GM12872 (cell line): ENCODE results near the gene IL7R.

Experiments used
- TF ChIP-seq, protein P1 (sequence below): IDR thresholded peaks from 3 replicates; pipeline ENCODE4 v1.5.1; 2011; ENCODE audit warnings: low read depth, mild to moderate bottlenecking, low read length, moderate library complexity; ENCODE audit not compliant: insufficient read depth

The IL7R gene

DNA sequence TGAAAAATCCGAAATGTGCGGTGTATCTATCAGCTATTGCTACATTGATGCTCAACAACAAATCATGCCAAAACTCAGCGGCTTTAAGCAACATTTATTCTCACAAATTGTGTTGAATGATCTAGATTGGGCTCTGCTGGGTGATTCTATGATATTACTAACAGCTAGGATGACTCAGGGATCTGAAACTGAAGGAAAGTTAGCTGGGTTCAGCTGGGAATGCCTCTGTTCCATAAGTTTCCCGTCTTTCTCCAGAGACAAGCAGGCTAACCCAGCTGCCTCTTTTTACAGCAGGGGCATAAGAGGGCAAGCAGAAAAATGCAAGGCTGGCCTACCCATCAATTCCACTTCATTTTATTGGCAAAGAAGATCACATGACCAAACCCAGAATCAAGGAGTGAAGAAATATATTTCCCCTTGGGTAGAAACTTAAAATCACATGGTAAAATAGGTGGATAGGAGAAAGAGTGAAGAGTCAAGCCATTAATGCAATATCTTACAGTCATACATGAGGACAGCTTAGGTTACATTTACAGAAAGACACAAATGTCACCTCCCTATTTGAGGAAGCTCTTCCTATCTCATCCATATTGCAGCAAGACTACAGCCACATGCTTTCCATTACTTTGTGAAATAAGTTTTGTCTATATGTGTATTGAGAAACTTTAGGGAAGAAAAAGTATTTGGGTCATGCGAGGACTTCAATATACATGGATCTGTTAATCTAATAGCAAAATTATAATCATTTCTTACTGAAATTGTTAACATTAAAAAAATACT, 30.8 kb downstream of the IL7R start:
- TF ChIP-seq, protein P1, sequence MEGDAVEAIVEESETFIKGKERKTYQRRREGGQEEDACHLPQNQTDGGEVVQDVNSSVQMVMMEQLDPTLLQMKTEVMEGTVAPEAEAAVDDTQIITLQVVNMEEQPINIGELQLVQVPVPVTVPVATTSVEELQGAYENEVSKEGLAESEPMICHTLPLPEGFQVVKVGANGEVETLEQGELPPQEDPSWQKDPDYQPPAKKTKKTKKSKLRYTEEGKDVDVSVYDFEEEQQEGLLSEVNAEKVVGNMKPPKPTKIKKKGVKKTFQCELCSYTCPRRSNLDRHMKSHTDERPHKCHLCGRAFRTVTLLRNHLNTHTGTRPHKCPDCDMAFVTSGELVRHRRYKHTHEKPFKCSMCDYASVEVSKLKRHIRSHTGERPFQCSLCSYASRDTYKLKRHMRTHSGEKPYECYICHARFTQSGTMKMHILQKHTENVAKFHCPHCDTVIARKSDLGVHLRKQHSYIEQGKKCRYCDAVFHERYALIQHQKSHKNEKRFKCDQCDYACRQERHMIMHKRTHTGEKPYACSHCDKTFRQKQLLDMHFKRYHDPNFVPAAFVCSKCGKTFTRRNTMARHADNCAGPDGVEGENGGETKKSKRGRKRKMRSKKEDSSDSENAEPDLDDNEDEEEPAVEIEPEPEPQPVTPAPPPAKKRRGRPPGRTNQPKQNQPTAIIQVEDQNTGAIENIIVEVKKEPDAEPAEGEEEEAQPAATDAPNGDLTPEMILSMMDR, result no peak

DNA sequence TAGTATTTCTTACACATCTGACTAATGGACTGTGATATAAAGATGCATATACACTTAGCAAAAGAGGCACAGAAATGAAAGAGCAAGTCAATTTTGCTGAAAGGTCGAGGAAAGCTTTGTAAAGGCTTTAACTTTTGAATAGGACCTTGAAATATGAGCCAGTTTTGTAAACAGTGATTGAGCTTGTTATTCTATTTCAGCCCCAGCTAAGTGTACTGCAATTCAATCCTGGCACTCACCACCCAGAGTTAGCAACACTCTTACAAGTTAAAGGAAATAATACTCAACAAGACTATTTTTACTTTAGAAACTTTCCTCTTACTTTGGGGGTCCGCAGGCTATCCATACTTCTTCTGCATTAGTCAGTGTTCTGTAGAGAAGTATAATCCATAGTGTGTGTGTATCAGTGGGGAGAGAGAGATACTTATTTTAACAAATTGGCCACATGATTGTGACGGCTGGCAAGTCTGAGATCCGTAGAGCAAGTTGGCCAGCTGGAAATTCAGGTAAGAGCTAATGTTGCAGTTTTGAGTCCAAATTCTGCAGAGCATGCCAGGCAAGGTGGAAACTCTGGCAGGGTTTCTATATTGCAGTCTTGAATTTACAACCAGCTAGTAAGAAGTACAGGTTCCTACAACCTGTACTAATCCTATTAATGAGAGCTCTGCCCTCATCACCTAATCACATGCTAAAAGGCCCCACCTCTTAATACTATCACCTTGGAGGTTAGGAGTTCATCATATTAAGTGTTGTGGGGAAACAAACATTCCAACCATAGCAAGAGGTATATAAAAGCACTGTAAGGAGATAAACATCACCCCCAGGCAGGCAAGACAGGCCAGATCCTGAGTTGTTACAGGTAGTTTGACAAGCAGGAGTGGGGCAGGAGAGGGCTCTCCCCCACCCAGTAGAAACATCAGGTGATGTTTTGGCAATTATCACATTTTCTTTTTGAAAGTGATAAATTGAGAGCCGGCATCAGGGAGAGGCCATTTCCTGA, 33.6 kb downstream of the IL7R start:
- TF ChIP-seq, protein P1, result no peak

DNA sequence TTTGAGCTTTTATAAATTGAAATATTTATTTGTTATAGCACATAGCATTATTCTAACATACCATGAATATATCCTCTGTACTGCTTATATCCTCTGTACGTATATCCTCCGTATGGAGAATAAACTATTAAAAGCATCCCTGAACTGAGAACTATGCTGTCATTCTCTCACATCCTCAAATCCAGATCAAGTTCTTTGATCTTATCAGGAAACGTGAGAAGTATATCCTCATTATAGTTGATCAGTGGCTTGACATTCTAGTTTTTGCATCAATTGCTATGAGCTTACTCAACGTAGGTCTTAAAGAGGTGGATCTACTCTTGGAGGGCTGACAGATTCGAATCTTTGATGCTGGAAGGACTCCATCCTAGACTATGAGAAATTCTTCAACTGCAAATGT, 37.4 kb downstream of the IL7R start:
- TF ChIP-seq, protein P1, result no peak

DNA sequence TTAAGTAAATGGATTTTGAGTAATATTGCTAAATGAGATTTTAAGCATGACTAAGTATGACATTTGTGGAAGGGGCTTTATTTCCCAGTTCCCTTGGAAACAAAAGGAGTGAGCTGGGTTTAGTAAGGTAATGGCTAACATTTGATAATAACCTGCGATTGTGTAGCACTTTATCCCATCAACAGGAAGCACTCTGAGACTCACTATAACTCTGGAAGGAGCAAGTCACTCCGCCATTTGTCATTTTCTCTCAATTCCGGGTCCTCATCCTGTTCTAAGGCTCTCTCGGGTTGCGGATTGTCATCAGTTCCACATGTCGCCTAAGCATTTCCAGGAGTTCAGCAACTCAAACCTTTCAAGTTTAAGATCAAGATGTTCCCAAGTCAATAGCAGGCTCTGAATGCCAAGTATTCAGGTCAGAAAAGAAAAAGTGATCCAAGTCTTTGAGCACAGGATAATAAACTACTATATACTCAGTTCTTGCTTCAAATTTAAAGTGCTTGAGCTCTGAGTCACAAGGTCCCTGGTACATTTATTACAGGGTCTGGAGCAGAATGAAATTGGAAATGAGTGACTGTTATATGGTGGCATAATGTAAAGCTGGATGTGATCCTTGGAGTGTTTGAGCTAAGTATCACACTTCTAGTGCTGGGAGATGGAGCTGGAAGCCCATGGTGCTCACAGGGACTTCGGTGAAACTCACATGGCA, 42.4 kb downstream of the IL7R start:
- TF ChIP-seq, protein P1, result no peak

DNA sequence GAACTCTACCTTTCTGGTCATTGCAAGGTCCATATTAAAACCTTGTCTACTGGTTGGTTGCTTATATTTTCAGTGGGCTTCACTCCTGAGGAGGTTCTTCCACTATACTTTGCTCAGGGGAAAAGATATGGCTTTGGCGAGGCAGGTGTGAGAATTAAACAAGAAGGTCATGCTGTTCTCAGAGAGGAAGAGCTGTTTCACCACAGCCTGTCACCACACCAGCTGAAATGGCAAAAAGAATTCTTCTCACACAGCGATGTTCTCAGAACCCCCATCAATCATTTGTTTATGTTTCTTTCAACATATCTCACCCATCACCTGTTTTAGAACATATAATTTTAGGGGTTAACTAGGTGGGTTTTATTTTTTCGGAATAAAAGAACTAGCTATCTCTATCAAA, 43.1 kb downstream of the IL7R start:
- TF ChIP-seq, protein P1, result no peak

DNA sequence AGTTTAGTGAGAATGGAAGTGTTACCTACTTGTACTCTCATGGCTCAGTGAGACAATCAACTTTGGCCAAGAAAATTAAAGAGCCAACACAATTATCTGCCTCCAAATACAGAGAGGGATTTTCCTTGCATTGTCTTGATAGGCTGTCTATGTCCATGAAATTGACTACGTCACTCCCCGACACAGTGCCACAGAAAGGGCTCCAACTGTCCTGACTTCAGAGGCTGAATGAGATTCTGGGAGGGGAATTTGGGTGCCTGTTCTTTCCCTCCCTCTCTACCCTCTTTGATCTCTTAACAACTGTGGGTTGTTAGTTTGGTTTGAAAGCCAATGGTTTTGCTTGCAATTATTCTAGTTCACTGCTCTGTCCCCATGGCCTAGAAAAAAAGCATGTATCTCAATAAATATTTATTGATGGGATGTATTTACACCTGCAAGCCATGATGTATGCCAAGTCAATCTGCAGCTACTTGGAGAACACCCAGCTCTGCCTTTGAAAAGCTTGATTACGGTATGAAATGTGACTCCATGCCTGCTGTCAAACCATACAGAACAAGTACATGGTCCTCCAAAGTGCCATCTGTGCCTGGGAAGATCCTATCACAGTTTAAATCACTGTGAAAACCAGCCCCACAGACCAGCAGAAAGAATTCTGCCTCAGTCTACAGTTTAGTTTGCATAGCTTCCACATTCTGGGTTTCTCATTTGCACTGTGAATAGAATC, 44.4 kb downstream of the IL7R start:
- TF ChIP-seq, protein P1, result no peak
